T-cell (primary cell): ENCODE data around the gene TPRG1. TPM values are rescaled to one million over a fixed set of nuclear protein-coding genes. Genes with fewer than 3 reads are reported as not detected.
A peak's percentile ranks its signal among the peaks of the same experiment; 100 is the strongest.

Source experiments
- ATAC-seq, 4 experiments: fragments of 200-7000 bp in 3 of 4; fragments of 150-1000 bp in 1 of 4; cut with Tn5 transposase; replicated peaks in 1 of 4; 1 replicate in 3 of 4; 2 replicates in 1 of 4; pipeline ENCODE4 v1.10.0; 2021; ENCODE audit warnings: moderate library complexity in 3 of 4, mild to moderate bottlenecking in 2 of 4, moderate number of reproducible peaks in 1 of 4
- CTCF ChIA-PET, 2 donors: fragments of 300-600 bp; sonication (Branson Sonifier 250); formaldehyde crosslinking; loops; one replicate each; lab custom pipeline; 2022; ENCODE audit warnings: antibody characterized with exemption in 2 of 2; lab: Charles Lee
- POLR2A ChIA-PET, 2 donors: fragments of 300-600 bp; sonication (Branson Sonifier 250); formaldehyde crosslinking; loops; one replicate each; lab custom pipeline; 2022; ENCODE audit warnings: antibody characterized with exemption in 2 of 2; lab: Charles Lee
- DNase-seq, 35 experiments: peaks; one replicate each; pipeline versions ENCODE4 v3.0.0 to v3.0.0-alpha.2; 2013 to 2023
- H3K27ac ChIP-seq: one replicate; pipeline ENCODE4 v1.5.1; 2013; ENCODE audit warnings: low read length
- H3K27me3 ChIP-seq, 2 experiments: replicated peaks in 1 of 2; 1 replicate in 1 of 2; 2 replicates in 1 of 2; pipeline versions ENCODE4 v1.6.1 to v1.7.0; 2013; ENCODE audit warnings: low read length in 1 of 2, mixed read lengths in 1 of 2; ENCODE audit not compliant: control insufficient read depth in 2 of 2, insufficient read depth in 2 of 2; ENCODE audit errors: extremely low read depth in 1 of 2
- H3K36me3 ChIP-seq, 2 donors: 1 replicate in 1 of 2; 2 replicates in 1 of 2; pipeline versions ENCODE4 v1.6.1 to v1.7.0; 2013; ENCODE audit warnings: low read length in 1 of 2; ENCODE audit not compliant: control insufficient read depth in 2 of 2, insufficient read depth in 1 of 2; ENCODE audit errors: extremely low read depth in 1 of 2
- H3K4me1 ChIP-seq, 2 experiments: 1 replicate in 1 of 2; 2 replicates in 1 of 2; pipeline versions ENCODE4 v1.6.1 to v1.7.0; 2013; ENCODE audit warnings: low read length in 2 of 2, mixed read lengths in 1 of 2; ENCODE audit not compliant: insufficient read depth in 2 of 2, control insufficient read depth in 1 of 2; ENCODE audit errors: extremely low read depth in 1 of 2
- H3K4me3 ChIP-seq, 2 donors: 1 replicate in 1 of 2; 2 replicates in 1 of 2; pipeline versions ENCODE4 v1.5.1 to v1.7.0; 2013; ENCODE audit warnings: mild to moderate bottlenecking in 2 of 2, low read length in 1 of 2, moderate library complexity in 1 of 2; ENCODE audit not compliant: control insufficient read depth in 1 of 2; ENCODE audit errors: extremely low read depth in 1 of 2
- H3K9me3 ChIP-seq: 2 replicates; pipeline ENCODE4 v1.7.0; 2013
- H3K27ac Mint-ChIP-seq, 2 donors: one replicate each; pipeline ENCODE4 v1.8.0; 2020 to 2021; ENCODE audit warnings: mild to moderate bottlenecking in 2 of 2, mixed read lengths in 2 of 2
- H3K27me3 Mint-ChIP-seq, 2 donors: one replicate each; pipeline ENCODE4 v1.8.0; 2021 to 2022; ENCODE audit warnings: mixed read lengths in 2 of 2
- H3K36me3 Mint-ChIP-seq: one replicate; pipeline ENCODE4 v1.8.0; 2021; ENCODE audit warnings: mixed read lengths
- H3K4me1 Mint-ChIP-seq, 3 donors: one replicate each; pipeline ENCODE4 v1.8.0; 2020 to 2022; ENCODE audit warnings: mixed read lengths in 3 of 3, mild to moderate bottlenecking in 1 of 3
- H3K4me3 Mint-ChIP-seq, 3 donors: one replicate each; pipeline ENCODE4 v1.8.0; 2020 to 2022; ENCODE audit warnings: mild to moderate bottlenecking in 3 of 3, mixed read lengths in 3 of 3, moderate library complexity in 3 of 3
- H3K9me3 Mint-ChIP-seq, 3 donors: one replicate each; pipeline ENCODE4 v1.8.0; 2020 to 2022; ENCODE audit warnings: mixed read lengths in 3 of 3
- WGBS: methylation state at CpG from one replicate; pipeline ENCODE4 v1.1.5; 2013; ENCODE audit warnings: missing lambda C conversion rate; ENCODE audit not compliant: insufficient coverage; 5-methylcytosine and 5-hydroxymethylcytosine counted together
- total RNA-seq, 35 experiments: library from RNA in 6 of 35; stranded (reverse) in 6 of 35; fragments of 120-200 nt in 1 of 35; gene quantifications; one replicate each; pipeline versions ENCODE4 v1.2.1 to v1.2.4 and lab custom pipeline; 2013 to 2026

Gene TPRG1
- total RNA-seq, 5 donors from 2014 or later (not counting 1 experiment from before 2014, with no cell fraction given), result 5.6 to 28.4 (median 15.5) TPM

GRCh38 chr3:189334064-189334920 lies 162.5 kb downstream of the TPRG1 start:
- no peaks in the 10 kb centered on the region for H3K36me3 Mint-ChIP-seq
- DNase-seq (peak in 1 of 35 experiments; percentile 13), ATAC-seq (peak in 1 of 4 experiments; percentile 23)
- Histone ChIP-seq H3K27me3 (no peaks in the 10 kb centered on the region), H3K9me3 (no peaks in the 10 kb centered on the region), H3K36me3 (no peaks in the 10 kb centered on the region), H3K4me3 (no peak overlapping the region), H3K27ac (no peak overlapping the region), H3K4me1 (peaks cover 18 to 28% of the 10 kb centered on the region in 2 experiments)
- no CpG with 5 or more reads among the region's 3 CpGs for WGBS
- H3K4me1 Mint-ChIP-seq, result peaks cover 42 to 62% (median 45%) of the 10 kb centered on the region in 3 donors
- POLR2A ChIA-PET, result no interaction called here
- no peak overlapping the region for H3K4me3 Mint-ChIP-seq
- H3K9me3 Mint-ChIP-seq, result peaks cover 0 to 6% (median 0%) of the 10 kb centered on the region in 3 donors
- no peaks in the 10 kb centered on the region for H3K27me3 Mint-ChIP-seq
- CTCF ChIA-PET, result interaction anchor here in 1 of 2 donors (0.7 to 1.1 kb wide), 3 partner anchors 10 to 1126 kb away, joined by 3 to 4 read pairs (median 3); no protein-coding TSS in a partner anchor
- H3K27ac Mint-ChIP-seq, result peak overlapping the region in 1 of 2 donors; percentile 17

- ChIA-PET CTCF (interaction anchor here (0.7 to 1.0 kb wide), 2 partner anchors 18 to 38 kb away, joined by 3 read pairs; no protein-coding TSS in a partner anchor), POLR2A (no interaction called here)
These were observed 165.9 kb downstream of the TPRG1 start for GRCh38 chr3:189337673-189338091.

GRCh38 chr3:189338366-189338765 lies 166.6 kb downstream of the TPRG1 start:
- no peaks in the 10 kb centered on the region for H3K9me3 ChIP-seq
- Mint-ChIP-seq H3K4me3 (no peak overlapping the region), H3K27me3 (no peaks in the 10 kb centered on the region), H3K36me3 (no peaks in the 10 kb centered on the region), H3K9me3 (peaks cover 0 to 3% (median 0%) of the 10 kb centered on the region in 3 donors), H3K27ac (no peak overlapping the region), H3K4me1 (peaks cover 20 to 39% (median 21%) of the 10 kb centered on the region in 3 donors)
- POLR2A ChIA-PET, result no interaction called here
- no peak overlapping the region for H3K4me3 ChIP-seq
- CTCF ChIA-PET, result no interaction called here
- no peak for ATAC-seq
- no peak for DNase-seq
- no peaks in the 10 kb centered on the region for H3K36me3 ChIP-seq
- H3K27ac ChIP-seq, result no peak overlapping the region
- no peaks in the 10 kb centered on the region for H3K27me3 ChIP-seq
- peaks cover 3 to 8% of the 10 kb centered on the region in 2 experiments for H3K4me1 ChIP-seq
- 100% methylated on average over 1 of the region's 4 CpGs for WGBS

More at GRCh38 chr3:189337673-189338091, 165.9 kb downstream of the TPRG1 start:
- peaks cover 0 to 5% (median 0%) of the 10 kb centered on the region in 3 donors for H3K9me3 Mint-ChIP-seq
- H3K36me3 Mint-ChIP-seq, result no peaks in the 10 kb centered on the region
- H3K4me3 ChIP-seq, result no peak overlapping the region
- ATAC-seq (no peak), DNase-seq (no peak)
- H3K27me3 ChIP-seq, result no peaks in the 10 kb centered on the region
- H3K9me3 ChIP-seq, result no peaks in the 10 kb centered on the region
- no peaks in the 10 kb centered on the region for H3K36me3 ChIP-seq
- H3K4me3 Mint-ChIP-seq, result no peak overlapping the region
- H3K27me3 Mint-ChIP-seq, result no peaks in the 10 kb centered on the region
- H3K27ac ChIP-seq, result no peak overlapping the region
- peaks cover 3 to 8% of the 10 kb centered on the region in 2 experiments for H3K4me1 ChIP-seq
- peaks cover 22 to 44% (median 25%) of the 10 kb centered on the region in 3 donors for H3K4me1 Mint-ChIP-seq
- no peak overlapping the region for H3K27ac Mint-ChIP-seq

DNA sequence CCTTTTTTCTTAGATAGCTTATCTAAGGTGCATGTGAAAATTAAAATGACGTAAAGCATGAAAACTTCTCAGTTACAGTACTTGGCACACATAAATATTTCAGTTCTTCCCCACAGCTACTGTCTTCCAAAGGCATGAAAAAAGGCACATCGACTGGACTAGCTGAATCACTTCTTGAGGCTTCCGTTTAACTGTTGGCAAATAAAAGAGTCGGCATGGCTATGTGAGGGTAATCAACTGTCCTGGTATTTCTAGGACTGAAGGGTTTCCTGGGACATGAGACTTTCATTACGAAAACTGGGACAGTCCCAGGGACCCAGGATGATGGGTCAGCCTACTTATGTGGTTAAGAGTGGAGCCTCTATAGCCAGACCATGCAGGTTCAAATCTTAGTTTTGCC lies 168.2 kb downstream of the TPRG1 start:
- Histone ChIP-seq H3K4me1 (peaks cover 0 to 2% of the 10 kb centered on the region in 2 experiments), H3K9me3 (no peaks in the 10 kb centered on the region), H3K36me3 (no peaks in the 10 kb centered on the region), H3K27ac (no peak overlapping the region), H3K4me3 (no peak overlapping the region), H3K27me3 (no peaks in the 10 kb centered on the region)
- Mint-ChIP-seq H3K4me3 (no peak overlapping the region), H3K36me3 (no peaks in the 10 kb centered on the region), H3K27ac (no peak overlapping the region), H3K9me3 (peaks cover 0 to 3% (median 0%) of the 10 kb centered on the region in 3 donors), H3K4me1 (peaks cover 4 to 23% (median 5%) of the 10 kb centered on the region in 3 donors), H3K27me3 (no peaks in the 10 kb centered on the region)
- ChIA-PET POLR2A (interaction anchor here in 1 of 2 donors (0.6 kb wide), 1 partner anchor 1480 kb away, joined by 3 read pairs; no protein-coding TSS in a partner anchor), CTCF (no interaction called here)
- ATAC-seq (no peak), DNase-seq (no peak)
- 100% methylated on average over 4 of the region's 5 CpGs for WGBS

GRCh38 chr3:189340680-189341460 lies 169.1 kb downstream of the TPRG1 start:
- 100% methylated on average over 5 of the region's 7 CpGs for WGBS
- no peaks in the 10 kb centered on the region for H3K27me3 Mint-ChIP-seq
- no peak overlapping the region for H3K27ac Mint-ChIP-seq
- POLR2A ChIA-PET, result no interaction called here
- Histone ChIP-seq H3K9me3 (no peaks in the 10 kb centered on the region), H3K4me1 (no peaks in the 10 kb centered on the region), H3K4me3 (no peak overlapping the region), H3K27ac (no peak overlapping the region), H3K36me3 (no peaks in the 10 kb centered on the region), H3K27me3 (no peaks in the 10 kb centered on the region)
- H3K9me3 Mint-ChIP-seq, result peaks cover 0 to 3% (median 0%) of the 10 kb centered on the region in 3 donors
- CTCF ChIA-PET, result no interaction called here
- H3K4me3 Mint-ChIP-seq, result no peak overlapping the region
- H3K4me1 Mint-ChIP-seq, result peaks cover 2 to 19% (median 4%) of the 10 kb centered on the region in 3 donors
- DNase-seq, result peak in 1 of 35 experiments; percentile 23
- H3K36me3 Mint-ChIP-seq, result no peaks in the 10 kb centered on the region
- no peak for ATAC-seq

DNA sequence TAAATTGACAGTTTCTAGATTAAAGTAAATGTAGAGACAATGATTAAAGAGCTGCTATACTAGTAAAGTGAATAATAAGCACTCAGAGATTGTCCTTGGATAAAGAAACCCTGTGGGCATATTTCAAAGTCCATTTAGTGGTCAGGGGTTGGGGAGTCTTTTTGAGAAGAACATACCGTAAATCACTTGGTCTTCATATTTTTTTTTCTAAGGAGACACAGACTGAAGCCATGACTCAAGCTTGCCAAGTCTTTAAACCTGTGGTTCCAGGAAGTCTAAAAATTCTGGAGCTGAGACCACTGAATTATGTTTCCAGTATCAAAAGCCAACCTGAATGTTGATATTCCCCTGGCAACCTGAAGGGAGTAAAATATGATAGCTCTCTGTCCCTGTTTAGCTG lies 171.0 kb downstream of the TPRG1 start:
- WGBS, result no CpG with 5 or more reads among the region's 1 CpG
- H3K27ac ChIP-seq, result no peak overlapping the region
- no peaks in the 10 kb centered on the region for H3K27me3 ChIP-seq
- Mint-ChIP-seq H3K27ac (no peak overlapping the region), H3K4me3 (no peak overlapping the region), H3K27me3 (no peaks in the 10 kb centered on the region), H3K4me1 (peaks cover 0 to 6% (median 0%) of the 10 kb centered on the region in 3 donors), H3K9me3 (no peaks in the 10 kb centered on the region), H3K36me3 (no peaks in the 10 kb centered on the region)
- no peak for ATAC-seq
- no peak for DNase-seq
- H3K4me1 ChIP-seq, result no peaks in the 10 kb centered on the region
- H3K4me3 ChIP-seq, result no peak overlapping the region
- no peaks in the 10 kb centered on the region for H3K36me3 ChIP-seq
- POLR2A ChIA-PET, result interaction anchor here in 1 of 2 donors (0.7 kb wide), 1 partner anchor 18 kb away, joined by 3 read pairs; no protein-coding TSS in a partner anchor
- CTCF ChIA-PET, result interaction anchor here in 1 of 2 donors (0.7 kb wide), 1 partner anchor 12 kb away, joined by 3 read pairs; no protein-coding TSS in a partner anchor
- no peaks in the 10 kb centered on the region for H3K9me3 ChIP-seq
